Neural cell (in vitro differentiated cells): Measurements from ENCODE around the gene SSTR5. TPM values are rescaled to one million over a fixed set of nuclear protein-coding genes. Genes with fewer than 3 reads are reported as not detected.

Experiments
- H2AFZ ChIP-seq: fragments of 200-600, 300-800 bp; sonication (generic), shearing (Covaris generic); 2 replicates; pipeline ENCODE4 v1.6.0; 2014; ENCODE audit warnings: low read depth, mild to moderate bottlenecking, antibody characterized with exemption, low read length, moderate library complexity
- H3F3A ChIP-seq: fragments of 200-600 bp; shearing (Covaris generic); 2 replicates; pipeline ENCODE4 v1.6.1; 2016; ENCODE audit warnings: mild to moderate bottlenecking, moderate library complexity, mixed read lengths, antibody characterized with exemption, low read length; ENCODE audit not compliant: insufficient read depth, poor library complexity, severe bottlenecking
- H3K27ac ChIP-seq: fragments of 200-600, 300-800 bp; sonication (generic), shearing (Covaris generic); 2 replicates; pipeline ENCODE4 v1.5.1; 2014; ENCODE audit warnings: mild to moderate bottlenecking, low read length, moderate library complexity
- H3K27me3 ChIP-seq: fragments of 300-800, 200-600 bp; sonication (generic), shearing (Covaris generic); 2 replicates; pipeline ENCODE4 v1.6.0; 2014; ENCODE audit warnings: mild to moderate bottlenecking, low read depth, low read length, moderate library complexity; ENCODE audit not compliant: insufficient read depth
- H3K36me3 ChIP-seq: fragments of 300-800, 200-600 bp; sonication (generic), shearing (Covaris generic); 2 replicates; pipeline ENCODE4 v1.5.1; 2014; ENCODE audit warnings: mild to moderate bottlenecking, antibody characterized with exemption, low read length, moderate library complexity; ENCODE audit not compliant: insufficient read depth
- H3K4me2 ChIP-seq: fragments of 300-800, 200-600 bp; sonication (generic), shearing (Covaris generic); 2 replicates; pipeline ENCODE4 v1.6.0; 2014; ENCODE audit warnings: mild to moderate bottlenecking, low read length
- H3K4me3 ChIP-seq: fragments of 300-800, 200-600 bp; sonication (generic), shearing (Covaris generic); 2 replicates; pipeline ENCODE4 v1.5.1; 2014; ENCODE audit warnings: mild to moderate bottlenecking, low read length, moderate library complexity
- H3K79me2 ChIP-seq: fragments of 200-600 bp; shearing (Covaris generic); replicated peaks from 2 replicates; pipeline ENCODE4 v1.6.0; 2014; ENCODE audit warnings: mild to moderate bottlenecking, low read length, moderate library complexity; ENCODE audit not compliant: insufficient read depth
- H3K9ac ChIP-seq: fragments of 300-800, 200-600 bp; sonication (generic), shearing (Covaris generic); 2 replicates; pipeline ENCODE4 v1.6.1; 2016; ENCODE audit warnings: mild to moderate bottlenecking, low read length, mixed read lengths
- H3K9me2 ChIP-seq: fragments of 200-600 bp; shearing (Covaris generic); 2 replicates; pipeline ENCODE4 v1.6.1; 2016; ENCODE audit warnings: mild to moderate bottlenecking, low read length, mixed read lengths; ENCODE audit not compliant: insufficient read depth
- H3K9me3 ChIP-seq: fragments of 200-600, 300-800 bp; sonication (generic), shearing (Covaris generic); 2 replicates; pipeline ENCODE4 v1.6.1; 2016; ENCODE audit warnings: mild to moderate bottlenecking, mixed run types, low read length, moderate library complexity, mixed read lengths
- H4K20me1 ChIP-seq: fragments of 200-600 bp; shearing (Covaris generic); 2 replicates; pipeline ENCODE4 v1.6.1; 2016; ENCODE audit warnings: mild to moderate bottlenecking, mixed run types; ENCODE audit not compliant: insufficient read depth
- EP300 ChIP-seq: fragments of 450-650 bp; conservative IDR thresholded peaks from 2 replicates; pipeline ENCODE4 v1.6.1; 2014; ENCODE audit warnings: antibody characterized with exemption, mild to moderate bottlenecking, moderate library complexity; ENCODE audit not compliant: poor library complexity, severe bottlenecking
- EZH2 ChIP-seq: fragments of 200-600, 300-800 bp; shearing (Covaris generic), sonication (generic); IDR thresholded peaks from 2 replicates; pipeline ENCODE4 v1.6.1; 2014; ENCODE audit warnings: antibody characterized with exemption, low read length, borderline replicate concordance, mild to moderate bottlenecking; ENCODE audit not compliant: insufficient read depth, poor library complexity, severe bottlenecking
- MXI1 ChIP-seq: fragments of 450-650 bp; conservative IDR thresholded peaks from 2 replicates; pipeline ENCODE4 v1.6.1; 2014; ENCODE audit warnings: antibody characterized with exemption, mild to moderate bottlenecking; ENCODE audit not compliant: poor library complexity, severe bottlenecking
- POLR2AphosphoS5 ChIP-seq: IDR thresholded peaks from 2 replicates; pipeline ENCODE4 v1.6.1; 2012
- RAD21 ChIP-seq: fragments of 450-650 bp; conservative IDR thresholded peaks from 2 replicates; pipeline ENCODE4 v1.6.1; 2014; ENCODE audit warnings: antibody characterized with exemption, mild to moderate bottlenecking, moderate library complexity
- REST ChIP-seq: IDR thresholded peaks from 2 replicates; pipeline ENCODE4 v1.6.1; 2012; ENCODE audit warnings: borderline replicate concordance
- SMC3 ChIP-seq: fragments of 450-650 bp; conservative IDR thresholded peaks from 2 replicates; pipeline ENCODE4 v1.6.1; 2014; ENCODE audit warnings: antibody characterized with exemption, mild to moderate bottlenecking, moderate library complexity; ENCODE audit not compliant: poor library complexity
- TAF1 ChIP-seq: IDR thresholded peaks from 2 replicates; pipeline ENCODE4 v1.6.1; 2012; ENCODE audit warnings: low read depth
- polyA plus RNA-seq: library from polyadenylated mRNA; depleted of rRNA; stranded (reverse); fragments of >200 nt; gene quantifications from 2 replicates; pipeline ENCODE4 v1.2.3, GENCODE V29; 2014
- TF ChIP-seq, protein P1 (sequence below): fragments of 450-650 bp; IDR thresholded peaks from 2 replicates; pipeline ENCODE4 v1.5.1; 2014; ENCODE audit warnings: antibody characterized with exemption, mild to moderate bottlenecking, moderate library complexity; ENCODE audit not compliant: poor library complexity, severe bottlenecking

SSTR5 gene
- polyA plus RNA-seq, 1 donor from 2014 or later: not detected

DNA sequence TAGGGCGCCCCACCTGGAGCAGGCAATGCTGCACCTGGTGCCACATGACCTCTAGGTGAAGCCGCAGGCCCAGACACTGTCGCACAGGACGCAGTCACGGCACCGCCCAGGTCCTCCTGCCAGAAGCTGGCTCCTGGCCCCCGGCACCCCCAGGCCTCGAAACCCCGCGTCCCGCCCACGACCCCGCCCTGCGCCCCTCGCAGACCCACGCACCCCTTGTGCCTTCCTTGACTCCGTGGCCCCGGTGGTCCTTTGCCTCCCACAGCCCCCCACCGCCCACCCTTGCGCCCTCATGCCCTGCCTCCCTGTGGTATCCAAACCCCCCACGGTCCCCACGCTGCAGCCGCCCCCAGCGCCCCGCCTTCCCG lies 29.8 kb downstream of the SSTR5 start:
- Histone ChIP-seq H3K4me3 (no peak overlapping the region), H3K27me3 (no peaks in the 10 kb centered on the region), H4K20me1 (no peaks in the 10 kb centered on the region), H3K36me3 (no peaks in the 10 kb centered on the region), H3F3A (no peaks in the 10 kb centered on the region), H3K4me2 (no peak overlapping the region), H2AFZ (no peak overlapping the region), H3K9me3 (no peaks in the 10 kb centered on the region), H3K27ac (no peak overlapping the region), H3K9me2 (no peaks in the 10 kb centered on the region), H3K79me2 (no peaks in the 10 kb centered on the region), H3K9ac (no peak overlapping the region)
- TF ChIP-seq, protein P1, sequence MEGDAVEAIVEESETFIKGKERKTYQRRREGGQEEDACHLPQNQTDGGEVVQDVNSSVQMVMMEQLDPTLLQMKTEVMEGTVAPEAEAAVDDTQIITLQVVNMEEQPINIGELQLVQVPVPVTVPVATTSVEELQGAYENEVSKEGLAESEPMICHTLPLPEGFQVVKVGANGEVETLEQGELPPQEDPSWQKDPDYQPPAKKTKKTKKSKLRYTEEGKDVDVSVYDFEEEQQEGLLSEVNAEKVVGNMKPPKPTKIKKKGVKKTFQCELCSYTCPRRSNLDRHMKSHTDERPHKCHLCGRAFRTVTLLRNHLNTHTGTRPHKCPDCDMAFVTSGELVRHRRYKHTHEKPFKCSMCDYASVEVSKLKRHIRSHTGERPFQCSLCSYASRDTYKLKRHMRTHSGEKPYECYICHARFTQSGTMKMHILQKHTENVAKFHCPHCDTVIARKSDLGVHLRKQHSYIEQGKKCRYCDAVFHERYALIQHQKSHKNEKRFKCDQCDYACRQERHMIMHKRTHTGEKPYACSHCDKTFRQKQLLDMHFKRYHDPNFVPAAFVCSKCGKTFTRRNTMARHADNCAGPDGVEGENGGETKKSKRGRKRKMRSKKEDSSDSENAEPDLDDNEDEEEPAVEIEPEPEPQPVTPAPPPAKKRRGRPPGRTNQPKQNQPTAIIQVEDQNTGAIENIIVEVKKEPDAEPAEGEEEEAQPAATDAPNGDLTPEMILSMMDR: no peak
- TF ChIP-seq TAF1 (no peak), RAD21 (no peak), REST (no peak), POLR2AphosphoS5 (no peak), MXI1 (no peak)

DNA sequence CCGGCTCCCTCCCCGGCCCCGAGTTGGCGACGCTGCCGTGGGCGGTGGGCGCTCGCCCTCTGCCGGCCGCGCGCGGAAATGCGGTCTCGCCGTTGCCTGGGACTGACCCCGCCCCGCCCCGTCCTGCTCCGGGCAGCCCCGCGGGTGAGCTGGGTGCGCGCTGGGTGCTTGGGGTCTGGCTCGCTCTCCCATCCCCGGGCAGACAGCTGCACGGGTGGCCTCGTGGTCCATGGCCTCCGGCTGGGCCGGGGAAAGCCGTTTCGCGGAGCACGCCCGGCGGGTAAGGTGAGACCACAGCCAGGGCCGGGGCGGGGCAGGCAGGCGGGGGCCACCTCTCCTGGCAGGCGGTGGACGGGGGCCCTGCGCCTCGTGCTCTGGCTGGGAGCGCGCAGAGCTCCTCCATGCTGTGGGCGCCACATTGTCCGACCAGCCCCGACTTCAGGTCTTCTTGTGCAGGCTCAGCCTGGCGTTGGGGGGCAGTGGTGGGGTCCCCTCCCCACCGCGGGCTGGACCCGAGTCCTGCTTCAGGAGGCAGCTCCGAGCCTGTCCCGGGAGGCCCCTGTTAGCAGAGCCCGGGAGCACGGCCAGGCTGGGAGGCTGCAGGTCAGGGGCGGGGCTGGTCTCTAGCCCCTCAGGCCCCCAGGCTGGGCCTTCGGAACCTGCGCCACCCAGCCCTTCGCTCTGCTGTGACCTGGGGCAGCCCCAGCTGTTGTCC lies 30.5 kb downstream of the SSTR5 start:
- Histone ChIP-seq H4K20me1 (no peaks in the 10 kb centered on the region), H3F3A (no peaks in the 10 kb centered on the region), H2AFZ (no peak overlapping the region), H3K4me2 (no peak overlapping the region), H3K36me3 (no peaks in the 10 kb centered on the region), H3K9me3 (no peaks in the 10 kb centered on the region), H3K4me3 (peak overlapping the region; percentile 62), H3K9ac (peak overlapping the region; percentile 51), H3K27me3 (no peaks in the 10 kb centered on the region), H3K79me2 (no peaks in the 10 kb centered on the region), H3K27ac (no peak overlapping the region), H3K9me2 (no peaks in the 10 kb centered on the region)
- no peak for TF ChIP-seq EP300
- TF ChIP-seq, protein P1: peak; percentile 83
- TF ChIP-seq TAF1: no peak
- TF ChIP-seq SMC3: peak; percentile 81
- TF ChIP-seq POLR2AphosphoS5: no peak
- no peak for TF ChIP-seq EZH2
- TF ChIP-seq REST: no peak
- TF ChIP-seq RAD21: peak; percentile 82
- no peak for TF ChIP-seq MXI1
